ENCODE data around the gene DNASE2.

The DNASE2 gene

DNA sequence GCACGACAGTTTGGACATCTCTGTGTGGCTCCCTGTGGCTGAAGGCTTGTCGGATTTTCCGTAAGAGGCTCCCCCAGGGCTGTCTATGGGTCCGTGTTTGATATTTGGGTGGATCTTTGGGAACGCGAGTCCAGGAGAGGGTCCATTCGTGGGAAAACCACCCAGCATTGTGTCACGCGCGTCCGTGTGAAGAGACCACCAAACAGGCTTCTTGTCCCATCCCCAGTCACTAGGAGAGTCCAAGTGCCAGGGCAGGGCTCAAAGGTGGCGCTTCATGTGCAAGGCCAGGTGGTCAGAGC, 3.3 kb upstream of the DNASE2 start:
- TF ChIP-seq CTCF (IDR thresholded peaks at IDR 0.05), result no peak
- H3K27ac ChIP-seq, result peak overlapping the region; percentile 95
- peaks cover 55% of the 10 kb centered on the region in 2 experiments for H3K4me1 ChIP-seq (ENCODE audit: control insufficient read depth in 1 of 2, insufficient read depth in 1 of 2, low read depth in 1 of 2, low read length in 1 of 2)

GRCh38 chr19:12884202-12884601, 3.0 kb upstream of the DNASE2 start:
- Histone ChIP-seq H3K4me1 (ENCODE audit: control insufficient read depth in 1 of 2, insufficient read depth in 1 of 2, low read depth in 1 of 2, low read length in 1 of 2) (peaks cover 55% of the 10 kb centered on the region in 2 experiments), H3K27ac (peak overlapping the region; percentile 95), H3K4me3 (ENCODE audit: low read depth in 1 of 2, low read length in 1 of 2) (peak overlapping the region; percentile 4 to 71), H3K27me3 (peaks cover 16% of the 10 kb centered on the region), H3K9me3 (no peaks in the 10 kb centered on the region), H3K36me3 (no peaks in the 10 kb centered on the region)
- TF ChIP-seq CTCF (IDR thresholded peaks at IDR 0.05), result no peak

More for the DNA sequence above, 3.3 kb upstream of the DNASE2 start:
- Histone ChIP-seq H3K4me3 (ENCODE audit: low read depth in 1 of 2, low read length in 1 of 2) (peak overlapping the region; percentile 54 to 71), H3K9me3 (no peaks in the 10 kb centered on the region), H3K27me3 (peaks cover 16% of the 10 kb centered on the region), H3K36me3 (no peaks in the 10 kb centered on the region)

- H3K27me3 ChIP-seq, result peaks cover 16% of the 10 kb centered on the region
- no peaks in the 10 kb centered on the region for H3K36me3 ChIP-seq
- no peak for TF ChIP-seq CTCF (IDR thresholded peaks at IDR 0.05)
- H3K4me3 ChIP-seq (ENCODE audit: low read depth in 1 of 2, low read length in 1 of 2), result peak overlapping the region; percentile 67 to 74
- H3K4me1 ChIP-seq (ENCODE audit: control insufficient read depth in 1 of 2, insufficient read depth in 1 of 2, low read depth in 1 of 2, low read length in 1 of 2), result peaks cover 55% of the 10 kb centered on the region in 2 experiments
- no peaks in the 10 kb centered on the region for H3K9me3 ChIP-seq
- peak overlapping the region; percentile 95 for H3K27ac ChIP-seq
Measured at GRCh38 chr19:12882589-12882988, 1.3 kb upstream of the DNASE2 start.

GRCh38 chr19:12880551-12881171, 588 bp downstream of the DNASE2 start:
- H3K27ac ChIP-seq, result peak overlapping the region; percentile 95
- no peak for TF ChIP-seq CTCF (IDR thresholded peaks at IDR 0.05)
- H3K36me3 ChIP-seq, result no peaks in the 10 kb centered on the region
- peaks cover 49% of the 10 kb centered on the region in 2 experiments for H3K4me1 ChIP-seq (ENCODE audit: control insufficient read depth in 1 of 2, insufficient read depth in 1 of 2, low read depth in 1 of 2, low read length in 1 of 2)
- H3K4me3 ChIP-seq (ENCODE audit: low read depth in 1 of 2, low read length in 1 of 2), result peak overlapping the region; percentile 67 to 74
- H3K9me3 ChIP-seq, result no peaks in the 10 kb centered on the region
- H3K27me3 ChIP-seq, result peaks cover 9% of the 10 kb centered on the region

GRCh38 chr19:12875086-12875485, 6.2 kb downstream of the DNASE2 start:
- Histone ChIP-seq H3K4me3 (ENCODE audit: low read depth in 1 of 2, low read length in 1 of 2) (no peak overlapping the region), H3K27me3 (no peaks in the 10 kb centered on the region), H3K36me3 (no peaks in the 10 kb centered on the region), H3K9me3 (no peaks in the 10 kb centered on the region), H3K4me1 (ENCODE audit: control insufficient read depth in 1 of 2, insufficient read depth in 1 of 2, low read depth in 1 of 2, low read length in 1 of 2) (no peaks in the 10 kb centered on the region), H3K27ac (no peak overlapping the region)
- no peak for TF ChIP-seq CTCF (IDR thresholded peaks at IDR 0.05)

All from neutrophil (primary cell).